ENCODE results near the gene BCDIN3D. TPM values are rescaled to one million over a fixed set of nuclear protein-coding genes. Genes with fewer than 3 reads are reported as not detected.
"Not testable (repeated sequence)": the region's sequence is repeated elsewhere in the genome, so short reads cannot be mapped to it uniquely, and the experiment has no call there.

The BCDIN3D gene
- polyA plus RNA-seq, 6 donors from 2014 or later = 7.2 to 10.7 (median 9.0) TPM

DNA sequence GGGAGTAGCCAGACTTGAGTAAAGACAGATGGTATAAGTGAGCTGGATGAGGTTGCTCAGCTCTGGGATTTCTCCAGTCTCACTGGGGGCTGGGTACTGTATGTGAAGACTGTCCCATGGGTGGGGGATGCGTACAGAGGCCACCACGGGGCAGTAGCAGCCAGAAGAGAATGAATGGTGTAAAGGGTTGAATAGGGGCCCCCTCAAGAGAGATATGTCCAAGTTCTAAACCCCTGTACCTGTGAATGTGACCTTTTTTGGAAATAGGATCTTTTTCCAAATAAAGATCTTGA lies 21.8 kb upstream of the BCDIN3D start:
- Mint-ChIP-seq H3K27ac (peak overlapping the region in 1 of 6 donors; percentile 63), H3K36me3 (no peaks in the 10 kb centered on the region), H3K9me3 (peaks cover 0 to 2% (median 0%) of the 10 kb centered on the region in 7 donors), H3K27me3 (peaks cover 0 to 36% (median 23%) of the 10 kb centered on the region in 3 donors), H3K4me1 (peaks cover 0 to 5% (median 3%) of the 10 kb centered on the region in 3 donors), H3K4me3 (no peak overlapping the region)
- DNase-seq (no peak), ATAC-seq (ENCODE audit: low read depth in 2 of 2) (no peak)

DNA sequence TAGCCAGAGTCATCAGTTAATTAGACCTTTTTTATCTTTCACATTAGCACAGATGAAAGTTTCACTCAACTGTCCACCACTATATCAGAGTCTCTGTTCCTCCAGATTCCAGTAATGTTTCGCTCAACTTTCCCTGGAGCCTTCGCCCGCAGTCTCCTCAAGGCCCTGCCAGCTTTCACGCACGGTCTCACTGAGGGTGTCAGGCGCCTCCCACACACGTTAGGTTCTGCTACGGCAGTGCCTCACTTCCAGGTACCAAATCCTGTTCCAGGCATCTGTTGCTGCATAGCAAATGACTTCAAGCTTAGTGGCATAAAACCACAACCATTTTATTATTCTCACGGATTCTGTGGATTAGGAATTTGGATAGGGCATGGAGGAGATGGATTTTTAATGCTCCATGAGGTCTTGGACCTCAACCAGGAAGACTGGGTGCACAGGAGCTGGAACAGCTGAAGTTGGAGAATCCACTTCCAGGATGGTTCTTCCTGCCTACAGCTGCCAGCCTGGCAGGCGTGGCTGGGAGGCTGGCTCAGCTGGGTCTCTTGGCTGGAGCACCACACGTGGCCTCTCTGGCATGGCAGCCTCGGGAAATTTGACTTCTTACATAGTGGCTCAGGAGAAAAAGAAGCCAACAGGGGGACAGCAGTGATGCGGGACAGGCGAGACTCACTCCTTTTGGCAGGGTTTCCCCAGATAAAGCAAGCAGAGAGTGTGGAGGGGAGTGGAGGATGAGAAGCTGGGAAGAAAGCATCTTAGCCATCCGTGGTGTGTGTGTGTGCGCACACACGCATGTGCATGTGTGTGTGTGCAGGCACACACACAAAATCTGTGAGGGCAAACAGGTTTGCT lies 21.3 kb upstream of the BCDIN3D start:
- DNase-seq (no peak), ATAC-seq (ENCODE audit: low read depth in 2 of 2) (no peak)
- H3K4me1 Mint-ChIP-seq = peaks cover 0 to 5% (median 3%) of the 10 kb centered on the region in 3 donors
- H3K27ac Mint-ChIP-seq = no peak overlapping the region
- H3K9me3 Mint-ChIP-seq = peaks cover 0 to 5% (median 0%) of the 10 kb centered on the region in 7 donors
- no peaks in the 10 kb centered on the region for H3K36me3 Mint-ChIP-seq
- H3K4me3 Mint-ChIP-seq = no peak overlapping the region
- peaks cover 0 to 34% (median 23%) of the 10 kb centered on the region in 3 donors for H3K27me3 Mint-ChIP-seq

DNA sequence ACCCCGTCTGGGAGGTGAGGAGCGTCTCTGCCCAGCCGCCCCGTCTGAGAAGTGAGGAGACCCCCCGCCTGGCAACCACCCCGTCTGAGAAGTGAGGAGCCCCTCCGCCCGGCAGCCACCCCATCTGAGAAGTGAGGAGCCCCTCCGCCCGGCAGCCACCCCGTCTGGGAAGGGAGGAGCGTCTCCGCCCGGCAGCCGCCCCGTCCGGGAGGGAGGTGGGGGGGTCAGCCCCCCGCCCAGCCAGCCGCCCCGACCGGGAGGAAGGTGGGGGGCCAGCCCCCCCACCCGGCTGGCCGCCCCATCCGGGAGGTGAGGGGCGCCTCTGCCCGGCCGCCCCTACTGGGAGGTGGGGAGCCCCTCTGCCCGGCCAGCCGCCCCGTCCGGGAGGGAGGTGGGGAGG lies 18.0 kb upstream of the BCDIN3D start:
- H3K27ac Mint-ChIP-seq; DNase-seq; ATAC-seq (ENCODE audit: low read depth in 2 of 2); H3K36me3 Mint-ChIP-seq; H3K9me3 Mint-ChIP-seq; H3K4me1 Mint-ChIP-seq; H3K4me3 Mint-ChIP-seq: not testable (repeated sequence)
- H3K27me3 Mint-ChIP-seq = peaks cover 0 to 28% (median 15%) of the 10 kb centered on the region in 3 donors

DNA sequence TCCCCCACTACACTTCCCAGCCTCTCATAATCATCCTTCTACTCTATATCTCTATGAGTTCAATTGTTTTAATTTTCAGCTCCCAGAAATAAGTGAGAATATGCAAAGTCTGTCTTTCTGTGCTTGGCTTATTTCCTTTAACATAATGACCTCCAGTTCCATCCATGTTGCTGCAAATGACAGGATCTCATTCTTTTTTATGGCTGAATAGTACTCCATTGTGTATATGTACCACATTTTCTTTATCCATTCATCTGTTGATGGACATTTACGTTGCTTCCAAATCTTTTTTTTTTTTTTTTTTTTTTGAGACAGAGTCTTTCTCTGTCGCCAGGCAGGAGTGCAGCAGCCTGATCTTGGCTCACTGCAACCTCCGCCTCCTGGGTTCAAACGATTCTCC lies 13.0 kb upstream of the BCDIN3D start:
- H3K27ac Mint-ChIP-seq; H3K9me3 Mint-ChIP-seq; H3K4me3 Mint-ChIP-seq; ATAC-seq (ENCODE audit: low read depth in 2 of 2); H3K4me1 Mint-ChIP-seq; DNase-seq; H3K36me3 Mint-ChIP-seq: not testable (repeated sequence)
- peaks cover 21 to 26% (median 23%) of the 10 kb centered on the region in 3 donors for H3K27me3 Mint-ChIP-seq

DNA sequence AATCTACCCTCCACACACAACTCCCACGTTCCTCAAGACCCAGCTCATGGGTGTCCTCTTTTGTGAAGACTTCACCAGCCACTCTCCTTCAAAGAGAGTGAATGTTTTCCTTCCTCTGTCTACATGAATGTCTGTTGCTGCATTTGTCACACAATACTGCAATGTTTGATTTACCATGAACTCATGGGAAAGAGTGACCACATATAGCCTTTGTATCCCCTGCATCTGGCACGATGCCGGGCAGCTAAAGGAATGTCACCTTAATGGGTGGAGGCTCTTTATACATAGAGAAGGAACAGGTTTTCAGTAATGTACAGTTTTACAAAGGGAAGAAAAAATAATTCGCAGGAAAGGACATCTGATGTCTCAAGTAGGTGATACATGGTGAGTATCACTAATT lies 12.1 kb upstream of the BCDIN3D start:
- no peaks in the 10 kb centered on the region for H3K36me3 Mint-ChIP-seq
- H3K4me3 Mint-ChIP-seq = no peak overlapping the region
- H3K4me1 Mint-ChIP-seq = no peaks in the 10 kb centered on the region
- DNase-seq (no peak), ATAC-seq (ENCODE audit: low read depth in 2 of 2) (no peak)
- peaks cover 21 to 31% (median 23%) of the 10 kb centered on the region in 3 donors for H3K27me3 Mint-ChIP-seq
- H3K9me3 Mint-ChIP-seq = peaks cover 0 to 9% (median 4%) of the 10 kb centered on the region in 7 donors
- H3K27ac Mint-ChIP-seq = peak overlapping the region in 1 of 6 donors; percentile 43

DNA sequence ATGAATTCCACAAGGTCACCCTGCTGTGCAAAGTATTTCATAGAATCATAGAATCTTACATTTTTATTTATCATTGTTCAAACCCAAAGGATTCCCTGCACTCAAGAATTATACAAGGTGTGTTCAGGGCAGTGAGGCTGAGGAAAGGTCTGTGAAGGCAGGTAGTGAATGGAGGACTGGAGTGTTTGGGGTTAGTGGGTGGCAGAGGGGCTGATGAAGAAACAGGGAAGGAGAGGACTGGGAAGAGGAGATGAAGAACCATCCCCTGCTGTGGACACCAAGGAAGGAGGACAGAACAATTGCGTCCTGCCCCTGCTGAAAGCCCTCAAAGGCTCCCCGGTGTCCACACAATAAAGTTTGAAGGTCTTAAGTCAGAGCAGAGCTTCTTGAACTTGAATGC lies 10.8 kb upstream of the BCDIN3D start:
- no peak overlapping the region for H3K4me3 Mint-ChIP-seq
- peaks cover 27 to 37% (median 30%) of the 10 kb centered on the region in 3 donors for H3K27me3 Mint-ChIP-seq
- peaks cover 0 to 8% (median 1%) of the 10 kb centered on the region in 7 donors for H3K9me3 Mint-ChIP-seq
- peaks cover 0 to 6% of the 10 kb centered on the region in 2 donors for H3K36me3 Mint-ChIP-seq
- no peak for ATAC-seq (ENCODE audit: low read depth in 2 of 2)
- no peak overlapping the region for H3K27ac Mint-ChIP-seq
- no peak for DNase-seq
- no peaks in the 10 kb centered on the region for H3K4me1 Mint-ChIP-seq

DNA sequence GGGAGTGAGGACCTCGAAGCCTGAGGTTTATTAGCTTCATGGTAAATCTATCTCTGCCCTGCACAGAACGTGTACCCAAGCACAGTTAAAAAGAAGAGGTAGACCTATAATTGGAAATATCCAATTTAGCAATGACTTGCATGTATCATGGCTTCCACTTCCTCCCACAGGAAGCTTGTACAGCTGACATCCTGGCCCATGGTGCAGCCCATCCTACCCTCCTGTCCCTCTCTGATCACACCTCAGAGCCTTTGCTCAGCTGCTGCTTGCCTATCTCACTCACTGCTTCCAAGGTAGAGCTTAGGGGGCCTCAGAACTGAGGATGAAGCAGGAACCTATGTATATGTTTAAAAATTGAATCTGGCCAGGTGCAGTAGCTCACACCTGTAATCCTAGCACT lies 4.3 kb upstream of the BCDIN3D start:
- H3K27ac Mint-ChIP-seq = no peak overlapping the region
- DNase-seq = no peak
- H3K4me3 Mint-ChIP-seq = peak overlapping the region in 1 of 8 donors; percentile 10
- no peaks in the 10 kb centered on the region for H3K9me3 Mint-ChIP-seq
- peaks cover 0 to 12% of the 10 kb centered on the region in 2 donors for H3K36me3 Mint-ChIP-seq
- H3K27me3 Mint-ChIP-seq = peaks cover 23 to 24% (median 24%) of the 10 kb centered on the region in 3 donors
- ATAC-seq (ENCODE audit: low read depth in 2 of 2) = no peak
- H3K4me1 Mint-ChIP-seq = peaks cover 11 to 21% (median 14%) of the 10 kb centered on the region in 3 donors

DNA sequence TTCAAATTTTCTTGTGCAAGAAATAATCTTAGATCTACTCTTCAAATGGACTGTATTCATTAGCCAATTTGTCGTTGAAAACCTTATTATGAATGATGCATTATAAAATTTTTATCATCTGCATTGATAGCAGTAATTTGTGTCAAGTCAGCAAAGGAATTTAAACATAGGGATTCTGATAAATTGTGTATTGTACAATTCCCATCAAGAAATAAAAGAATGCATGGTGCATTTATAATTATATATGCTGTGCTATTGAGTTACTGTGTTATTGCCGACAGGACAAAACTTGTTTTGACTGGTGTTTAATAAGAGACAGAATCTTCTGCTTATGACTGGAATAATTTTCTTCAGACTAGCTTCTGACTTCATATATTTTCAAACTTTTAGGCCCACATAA lies 3.1 kb upstream of the BCDIN3D start:
- DNase-seq (no peak), ATAC-seq (ENCODE audit: low read depth in 2 of 2) (no peak)
- Mint-ChIP-seq H3K27me3 (peaks cover 13 to 16% (median 15%) of the 10 kb centered on the region in 3 donors), H3K36me3 (peaks cover 0 to 12% of the 10 kb centered on the region in 2 donors), H3K9me3 (no peaks in the 10 kb centered on the region), H3K27ac (no peak overlapping the region), H3K4me3 (peak overlapping the region in 1 of 8 donors; percentile 9), H3K4me1 (peaks cover 22 to 30% (median 23%) of the 10 kb centered on the region in 3 donors)

DNA sequence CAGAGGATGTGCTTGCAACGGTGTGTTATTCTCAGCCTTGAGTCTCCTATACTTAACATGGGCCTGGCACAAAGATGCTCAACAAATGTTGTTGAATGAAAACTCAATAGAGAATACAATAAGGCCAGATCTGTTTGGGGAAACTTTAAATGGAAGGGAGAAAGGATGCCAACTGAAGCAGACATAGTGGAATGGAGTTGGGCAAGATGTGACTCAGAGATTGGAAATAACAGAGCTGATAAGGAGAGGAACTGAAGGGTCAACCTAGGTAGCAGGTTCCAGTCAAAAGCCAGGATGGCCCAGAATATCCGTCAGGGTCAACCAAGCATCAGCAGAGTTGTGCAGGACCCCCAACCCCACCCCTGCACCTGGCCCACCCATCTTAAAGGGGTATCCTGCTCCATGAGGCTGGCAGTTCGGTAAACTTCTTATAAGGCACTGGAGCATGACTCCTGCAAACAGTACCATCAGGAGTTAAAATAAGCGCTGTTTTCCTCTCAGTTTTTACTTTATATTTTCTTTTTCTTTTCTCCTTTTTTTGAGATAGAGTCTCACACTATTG lies 1.1 kb upstream of the BCDIN3D start:
- Mint-ChIP-seq H3K4me1 (peaks cover 27 to 33% (median 32%) of the 10 kb centered on the region in 3 donors), H3K4me3 (peak overlapping the region in 5 of 8 donors; percentile 9 to 98 (median 81)), H3K9me3 (no peaks in the 10 kb centered on the region), H3K36me3 (peaks cover 0 to 8% of the 10 kb centered on the region in 2 donors), H3K27me3 (peaks cover 4 to 11% (median 11%) of the 10 kb centered on the region in 3 donors), H3K27ac (peak overlapping the region in 1 of 6 donors; percentile 61)
- ATAC-seq (ENCODE audit: low read depth in 2 of 2) (no peak), DNase-seq (no peak)

DNA sequence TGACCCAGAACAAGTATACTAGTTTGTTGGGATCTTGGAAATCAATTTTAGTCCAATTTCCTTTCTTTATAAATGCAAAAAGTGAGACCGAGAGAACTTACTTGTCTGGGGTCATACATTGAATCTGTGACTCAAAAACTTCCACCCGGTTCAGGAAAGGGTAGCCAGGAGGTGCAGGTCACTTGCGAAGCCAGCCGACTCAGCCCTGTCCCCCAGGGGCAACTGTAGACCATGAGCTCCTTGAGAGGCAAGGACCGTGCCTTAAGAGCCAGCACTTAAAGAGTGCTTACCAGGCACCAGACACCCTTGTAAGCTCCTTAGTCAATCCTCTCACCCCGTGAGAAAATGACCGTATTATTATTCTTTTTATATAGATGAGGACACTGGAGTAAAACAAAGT lies 505 bp upstream of the BCDIN3D start:
- Mint-ChIP-seq H3K9me3 (no peaks in the 10 kb centered on the region), H3K27me3 (peaks cover 0 to 6% (median 5%) of the 10 kb centered on the region in 3 donors), H3K4me1 (peaks cover 27 to 39% (median 36%) of the 10 kb centered on the region in 3 donors), H3K36me3 (peaks cover 0 to 3% of the 10 kb centered on the region in 2 donors), H3K4me3 (peak overlapping the region; percentile 81 to 98 (median 95)), H3K27ac (peak overlapping the region in 5 of 6 donors; percentile 83 to 97 (median 94))
- no peak for DNase-seq
- no peak for ATAC-seq (ENCODE audit: low read depth in 2 of 2)

DNA sequence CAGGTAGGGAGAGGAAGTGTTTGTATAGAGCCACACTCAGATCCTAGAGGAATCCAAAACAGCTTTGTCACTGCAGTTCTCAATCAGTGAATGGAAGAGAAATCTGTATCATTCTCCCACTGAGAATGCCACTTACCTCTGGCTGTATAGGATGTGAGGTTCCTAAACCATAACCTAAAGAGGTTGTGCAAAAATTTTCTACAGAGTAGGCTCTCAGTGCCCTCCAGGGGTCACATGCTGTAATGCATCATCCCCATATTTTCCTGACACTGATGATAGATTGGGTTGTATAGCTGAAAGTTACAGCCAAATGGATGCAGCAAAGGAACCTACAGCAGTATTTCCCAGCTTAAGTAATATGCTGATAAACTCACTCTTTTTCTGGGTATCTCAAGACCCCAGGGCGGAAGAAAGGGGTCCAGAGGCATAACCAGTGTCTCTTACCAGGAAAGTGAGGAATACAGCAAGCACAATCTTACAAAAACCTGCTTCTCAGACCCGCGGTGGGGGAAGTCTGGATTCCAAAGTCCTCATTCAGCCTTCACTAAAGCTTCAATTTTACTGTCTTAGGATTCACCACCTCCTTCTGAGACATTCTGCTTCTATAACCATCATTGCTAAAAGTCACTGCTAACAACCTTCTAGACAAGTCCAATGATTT lies 3.8 kb downstream of the BCDIN3D start:
- Mint-ChIP-seq H3K9me3 (no peaks in the 10 kb centered on the region), H3K4me3 (peak overlapping the region in 1 of 8 donors; percentile 76), H3K36me3 (no peaks in the 10 kb centered on the region), H3K27me3 (no peaks in the 10 kb centered on the region), H3K4me1 (peaks cover 23 to 41% (median 32%) of the 10 kb centered on the region in 3 donors), H3K27ac (peak overlapping the region in 2 of 6 donors; percentile 7 to 70)
- peak; percentile 11 to 20 for ATAC-seq (ENCODE audit: low read depth in 2 of 2)
- peak; percentile 38 for DNase-seq

DNA sequence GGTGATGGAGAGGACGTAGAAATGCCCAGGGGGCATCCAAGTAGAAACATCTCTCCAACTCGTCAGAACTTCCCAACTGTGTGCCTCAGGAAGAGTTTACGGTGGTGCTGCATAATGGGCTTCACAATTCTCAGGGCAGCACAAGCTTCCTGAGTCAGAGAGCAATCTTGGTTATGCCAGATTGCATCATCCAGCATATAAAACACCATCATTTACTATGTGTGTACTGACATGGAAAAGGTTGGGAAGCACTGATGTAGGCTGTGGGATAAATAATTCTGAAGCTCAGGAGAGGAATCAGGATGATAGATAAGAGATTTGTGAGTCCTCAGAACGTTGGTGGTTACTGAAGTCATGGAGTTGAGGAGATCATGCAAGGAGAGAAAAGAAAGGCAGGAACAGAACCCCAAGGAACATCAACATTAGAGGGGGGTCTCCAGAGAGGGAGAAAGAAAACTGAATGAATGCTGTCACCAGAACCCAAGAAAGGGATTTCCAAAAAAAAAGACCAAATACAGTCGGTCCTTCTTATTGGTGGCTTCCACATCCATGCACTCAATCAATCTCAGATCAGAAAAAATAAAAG lies 10.0 kb downstream of the BCDIN3D start:
- no peak overlapping the region for H3K4me3 Mint-ChIP-seq
- no peak overlapping the region for H3K27ac Mint-ChIP-seq
- H3K4me1 Mint-ChIP-seq = peaks cover 9 to 13% (median 12%) of the 10 kb centered on the region in 3 donors
- DNase-seq (no peak), ATAC-seq (ENCODE audit: low read depth in 2 of 2) (no peak)
- no peaks in the 10 kb centered on the region for H3K9me3 Mint-ChIP-seq
- H3K27me3 Mint-ChIP-seq = peaks cover 0 to 5% (median 0%) of the 10 kb centered on the region in 3 donors
- H3K36me3 Mint-ChIP-seq = no peaks in the 10 kb centered on the region

DNA sequence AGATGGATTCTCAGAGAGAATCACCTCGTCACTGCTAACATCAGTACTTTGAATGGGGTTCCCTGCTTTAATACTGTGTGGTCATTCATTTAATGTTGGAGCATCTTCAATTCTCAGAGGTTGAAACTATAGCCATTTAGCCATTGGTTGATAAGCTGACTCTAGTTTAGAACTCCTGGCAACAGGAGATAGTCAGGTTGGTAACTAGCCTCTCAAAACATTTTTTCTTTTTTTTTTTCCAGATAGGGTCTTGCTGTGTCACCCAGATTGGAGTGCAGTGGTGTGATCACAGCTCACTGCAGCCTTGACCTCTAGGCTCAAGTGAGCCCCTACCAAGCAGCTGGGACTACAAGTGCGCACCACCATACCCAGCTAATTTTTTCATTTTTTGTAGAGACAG lies 11.2 kb downstream of the BCDIN3D start:
- Mint-ChIP-seq H3K36me3 (no peaks in the 10 kb centered on the region), H3K9me3 (no peaks in the 10 kb centered on the region), H3K27ac (no peak overlapping the region), H3K4me1 (peaks cover 16 to 24% (median 21%) of the 10 kb centered on the region in 3 donors), H3K4me3 (peak overlapping the region in 1 of 8 donors; percentile 41), H3K27me3 (peaks cover 0 to 5% (median 0%) of the 10 kb centered on the region in 3 donors)
- DNase-seq (no peak), ATAC-seq (ENCODE audit: low read depth in 2 of 2) (no peak)

Measured in naive B cell (primary cell).